ENCODE results near the gene DGLUCY.

Gene DGLUCY

GRCh38 chr14:91163316-91163715 lies 49.4 kb downstream of the DGLUCY start:
- Histone ChIP-seq H3K27me3 (no peaks in the 10 kb centered on the region), H3K9me3 (replicated peaks in 1 of 11) (no peaks in the 10 kb centered on the region), H3K4me2 (no peak overlapping the region), H4K20me1 (0 out of 22 replicates have a peak, but pooled peaks cover 0 to 7% (median 0%) of the 10 kb centered on the region in 11 experiments), H3K4me3 (no peak overlapping the region), H3K36me3 (peaks cover 97 to 100% (median 100%) of the 10 kb centered on the region in 11 experiments), H3K4me1 (peaks cover 0 to 5% (median 0%) of the 10 kb centered on the region in 10 experiments; a peak in 3 of 20 replicates), H3K27ac (no peak overlapping the region), H3K9ac (no peak overlapping the region)
- TF ChIP-seq Cebpa-rat (IDR thresholded peaks at IDR 0.05), result no peak

- Histone ChIP-seq H3K36me3 (peaks cover 96 to 100% (median 100%) of the 10 kb centered on the region in 11 experiments), H3K9me3 (replicated peaks in 1 of 11) (no peaks in the 10 kb centered on the region), H3K27ac (no peak overlapping the region), H4K20me1 (peaks cover 0 to 7% (median 0%) of the 10 kb centered on the region in 11 experiments; a peak in 1 of 22 replicates), H3K4me2 (no peak overlapping the region), H3K4me1 (peaks cover 0 to 5% (median 0%) of the 10 kb centered on the region in 10 experiments; a peak in 3 of 20 replicates), H3K27me3 (no peaks in the 10 kb centered on the region), H3K4me3 (no peak overlapping the region), H3K9ac (no peak overlapping the region)
- no peak for TF ChIP-seq Cebpa-rat (IDR thresholded peaks at IDR 0.05)
These were observed 50.8 kb downstream of the DGLUCY start for GRCh38 chr14:91164676-91165075.

- Histone ChIP-seq H4K20me1 (peaks cover 0 to 22% (median 0%) of the 10 kb centered on the region in 11 experiments; a peak in 4 of 22 replicates), H3K27ac (no peak overlapping the region), H3K9me3 (replicated peaks in 1 of 11) (no peaks in the 10 kb centered on the region), H3K4me3 (no peak overlapping the region), H3K36me3 (peaks cover 87 to 100% (median 95%) of the 10 kb centered on the region in 11 experiments), H3K4me2 (no peak overlapping the region), H3K27me3 (no peaks in the 10 kb centered on the region), H3K4me1 (no peaks in the 10 kb centered on the region), H3K9ac (no peak overlapping the region)
- no peak for TF ChIP-seq Cebpa-rat (IDR thresholded peaks at IDR 0.05)
These were observed 53.5 kb downstream of the DGLUCY start for GRCh38 chr14:91167380-91167770.

- Histone ChIP-seq H3K9ac (no peak overlapping the region), H3K27me3 (no peaks in the 10 kb centered on the region), H3K27ac (no peak overlapping the region), H3K36me3 (peaks cover 80 to 97% (median 86%) of the 10 kb centered on the region in 11 experiments), H4K20me1 (peaks cover 0 to 22% (median 0%) of the 10 kb centered on the region in 11 experiments; a peak in 5 of 22 replicates), H3K4me2 (no peak overlapping the region), H3K9me3 (replicated peaks in 1 of 11) (no peaks in the 10 kb centered on the region), H3K4me3 (no peak overlapping the region), H3K4me1 (no peaks in the 10 kb centered on the region)
- no peak for TF ChIP-seq Cebpa-rat (IDR thresholded peaks at IDR 0.05)
These were observed 56.1 kb downstream of the DGLUCY start for GRCh38 chr14:91169951-91170350.

DNA sequence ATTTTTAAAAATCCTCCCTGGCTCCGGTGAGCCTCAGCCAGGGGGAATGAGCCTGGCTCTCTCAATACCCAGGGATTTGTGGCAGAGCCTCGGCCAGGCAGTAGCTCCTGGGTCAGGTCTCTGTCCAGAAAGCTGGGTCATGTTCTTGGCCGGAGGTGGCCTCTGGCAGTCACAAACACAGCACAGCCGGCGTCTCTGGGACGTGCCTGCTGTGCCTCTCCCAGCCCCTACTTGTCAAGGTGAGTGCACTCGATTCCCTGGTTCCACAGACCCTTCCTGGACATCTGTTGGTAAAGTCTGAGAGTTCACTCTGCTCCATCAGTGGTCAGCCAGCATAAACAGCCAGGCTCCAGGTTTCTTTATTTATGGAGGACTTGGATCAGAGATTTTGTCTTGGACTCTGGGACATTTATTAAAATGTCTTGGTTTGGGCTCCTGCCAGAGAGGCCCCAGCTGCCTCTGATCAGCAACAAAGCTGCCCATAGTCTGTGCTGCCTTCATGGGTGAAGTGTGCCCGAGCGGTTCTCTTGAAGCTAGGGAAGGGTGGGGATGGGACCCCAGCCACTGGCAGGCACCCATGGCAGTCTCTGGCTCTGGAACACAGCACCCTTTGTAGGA lies 56.7 kb downstream of the DGLUCY start:
- no peaks in the 10 kb centered on the region for H3K27me3 ChIP-seq
- no peak overlapping the region for H3K4me3 ChIP-seq

DNA sequence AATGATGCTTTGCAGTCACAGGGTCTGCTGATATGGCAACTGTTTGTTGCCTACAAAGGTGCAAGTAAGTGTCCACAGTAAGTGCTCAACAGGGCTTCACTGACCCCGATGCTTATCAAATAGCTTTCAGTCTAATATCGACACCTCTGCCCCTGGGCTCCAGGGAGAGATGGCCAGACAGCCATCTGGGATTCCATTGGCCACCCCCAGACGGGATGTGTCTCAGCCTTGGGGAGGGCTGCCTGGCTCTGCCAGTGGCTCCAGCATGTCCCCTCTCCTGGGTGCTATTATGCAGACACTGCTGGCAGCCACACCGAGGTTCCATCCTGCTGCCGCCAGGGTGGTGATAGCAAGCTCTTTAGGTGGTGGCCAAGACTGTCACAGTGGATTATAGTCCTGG lies 57.4 kb downstream of the DGLUCY start:
- Histone ChIP-seq H3K4me2 (no peak overlapping the region), H3K4me3 (no peak overlapping the region), H3K27me3 (no peaks in the 10 kb centered on the region), H3K9ac (no peak overlapping the region), H3K36me3 (peaks cover 73 to 97% (median 86%) of the 10 kb centered on the region in 11 experiments), H3K27ac (no peak overlapping the region), H4K20me1 (peaks cover 0 to 22% (median 0%) of the 10 kb centered on the region in 11 experiments; a peak in 5 of 22 replicates), H3K9me3 (replicated peaks in 1 of 11) (no peaks in the 10 kb centered on the region), H3K4me1 (no peaks in the 10 kb centered on the region)
- TF ChIP-seq Cebpa-rat (IDR thresholded peaks at IDR 0.05), result no peak

More for the DNA sequence above, 56.7 kb downstream of the DGLUCY start:
- Histone ChIP-seq H3K4me2 (no peak overlapping the region), H3K27ac (no peak overlapping the region), H3K9ac (no peak overlapping the region; a peak in 1 of 22 replicates), H4K20me1 (peaks cover 0 to 22% (median 0%) of the 10 kb centered on the region in 11 experiments; a peak in 5 of 22 replicates), H3K36me3 (peaks cover 79 to 97% (median 86%) of the 10 kb centered on the region in 11 experiments), H3K9me3 (replicated peaks in 1 of 11) (no peaks in the 10 kb centered on the region), H3K4me1 (no peaks in the 10 kb centered on the region)
- TF ChIP-seq Cebpa-rat (IDR thresholded peaks at IDR 0.05), result no peak

DNA sequence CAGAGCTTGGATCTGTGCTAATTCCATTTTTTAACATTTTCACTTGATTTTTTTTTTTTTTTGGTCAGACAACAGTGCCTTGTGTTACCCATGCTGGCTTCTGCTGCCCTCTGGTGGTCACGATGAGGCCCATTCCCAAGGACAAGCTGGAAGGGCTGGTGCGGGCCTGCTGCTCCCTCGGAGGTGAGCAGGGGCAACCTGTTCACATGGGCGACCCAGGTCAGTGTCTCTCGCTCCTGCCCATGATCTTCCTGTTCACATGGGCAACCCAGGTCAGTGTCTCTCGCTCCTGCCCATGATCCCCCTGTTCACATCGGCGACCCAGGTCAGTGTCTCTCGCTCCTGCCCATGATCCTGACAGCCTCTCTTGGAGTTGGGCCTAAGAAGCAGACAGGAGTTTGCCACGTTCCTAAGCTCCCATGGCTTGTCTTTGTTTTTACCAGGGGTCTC lies 59.4 kb downstream of the DGLUCY start:
- Histone ChIP-seq H3K4me2 (no peak overlapping the region), H3K4me3 (no peak overlapping the region), H3K27ac (no peak overlapping the region), H3K4me1 (no peaks in the 10 kb centered on the region), H4K20me1 (peaks cover 0 to 22% (median 0%) of the 10 kb centered on the region in 11 experiments; a peak in 6 of 22 replicates), H3K36me3 (peaks cover 60 to 95% (median 76%) of the 10 kb centered on the region in 11 experiments), H3K27me3 (no peaks in the 10 kb centered on the region), H3K9me3 (replicated peaks in 1 of 11) (no peaks in the 10 kb centered on the region), H3K9ac (no peak overlapping the region)
- no peak for TF ChIP-seq Cebpa-rat (IDR thresholded peaks at IDR 0.05)

DNA sequence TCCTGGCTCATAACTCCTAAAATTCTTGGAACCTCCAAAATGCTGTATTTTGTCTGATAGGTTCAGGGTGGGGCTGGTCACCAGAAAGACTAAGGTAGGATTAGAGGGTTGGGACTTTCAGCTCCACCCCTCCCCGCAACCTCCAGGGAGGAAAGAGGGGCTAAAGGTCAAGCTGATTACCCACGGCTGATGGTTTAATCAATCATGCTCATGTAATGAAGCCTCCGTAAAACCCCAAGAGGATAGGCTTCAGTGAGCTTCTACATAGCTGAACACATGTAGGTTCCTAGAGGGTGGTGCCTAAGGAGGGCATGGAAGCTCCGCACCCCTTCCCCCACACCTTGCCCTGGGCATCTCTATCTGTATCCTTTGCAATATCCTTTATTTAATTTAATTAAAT lies 60.0 kb downstream of the DGLUCY start:
- H3K9ac ChIP-seq, result no peak overlapping the region
- no peaks in the 10 kb centered on the region for H3K27me3 ChIP-seq
- H3K4me3 ChIP-seq, result no peak overlapping the region
- peaks cover 0 to 22% (median 0%) of the 10 kb centered on the region in 11 experiments; a peak in 6 of 22 replicates for H4K20me1 ChIP-seq
- H3K27ac ChIP-seq, result no peak overlapping the region
- no peaks in the 10 kb centered on the region for H3K4me1 ChIP-seq
- H3K9me3 ChIP-seq (replicated peaks in 1 of 11), result no peaks in the 10 kb centered on the region
- peaks cover 54 to 93% (median 73%) of the 10 kb centered on the region in 11 experiments for H3K36me3 ChIP-seq
- no peak overlapping the region for H3K4me2 ChIP-seq
- no peak for TF ChIP-seq Cebpa-rat (IDR thresholded peaks at IDR 0.05)

GRCh38 chr14:91175291-91176201 lies 61.7 kb downstream of the DGLUCY start:
- H3K9me3 ChIP-seq (replicated peaks in 1 of 11), result no peaks in the 10 kb centered on the region
- H3K27ac ChIP-seq, result no peak overlapping the region
- H3K4me2 ChIP-seq, result no peak overlapping the region
- H3K36me3 ChIP-seq, result peaks cover 44 to 92% (median 68%) of the 10 kb centered on the region in 11 experiments
- H3K4me1 ChIP-seq, result no peaks in the 10 kb centered on the region
- H3K4me3 ChIP-seq, result no peak overlapping the region
- H4K20me1 ChIP-seq, result peaks cover 0 to 17% (median 0%) of the 10 kb centered on the region in 11 experiments; a peak in 5 of 22 replicates
- peak overlapping the region in 1 of 11 experiments; percentile 13; a peak in 2 of 22 replicates for H3K9ac ChIP-seq
- no peak for TF ChIP-seq Cebpa-rat (IDR thresholded peaks at IDR 0.05)
- H3K27me3 ChIP-seq, result no peaks in the 10 kb centered on the region
